HG02571 (cell line): ENCODE results near the gene MDH1.

Experiments used
- ATAC-seq: cut with Tn5 transposase; IDR thresholded peaks from one replicate; pipeline ENCODE4 v1.9.1; 2021; ENCODE audit warnings: mild to moderate bottlenecking, moderate library complexity; ENCODE audit not compliant: unreplicated experiment

Gene MDH1

GRCh38 chr2:63628403-63628942 is 39.7 kb downstream of the MDH1 start:
- no peak for ATAC-seq

GRCh38 chr2:63631501-63631900 is 42.7 kb downstream of the MDH1 start:
- no peak for ATAC-seq

GRCh38 chr2:63632382-63632781 is 43.6 kb downstream of the MDH1 start:
- ATAC-seq = no peak

GRCh38 chr2:63639344-63639743 is 50.6 kb downstream of the MDH1 start:
- no peak for ATAC-seq

- no peak for ATAC-seq
Observed at GRCh38 chr2:63642946-63643345, 54.2 kb downstream of the MDH1 start.

- ATAC-seq = no peak
Observed at GRCh38 chr2:63643486-63643885, 54.7 kb downstream of the MDH1 start.

- no peak for ATAC-seq
Observed at GRCh38 chr2:63648632-63649031, 59.9 kb downstream of the MDH1 start.

GRCh38 chr2:63649829-63650228 is 61.1 kb downstream of the MDH1 start:
- no peak for ATAC-seq

- ATAC-seq = no peak
Observed at GRCh38 chr2:63650756-63651155, 62.0 kb downstream of the MDH1 start.

- no peak for ATAC-seq
Observed at GRCh38 chr2:63651356-63651755, 62.6 kb downstream of the MDH1 start.

GRCh38 chr2:63651861-63652651 is 63.3 kb downstream of the MDH1 start:
- ATAC-seq = no peak

GRCh38 chr2:63652652-63652985 is 63.9 kb downstream of the MDH1 start:
- no peak for ATAC-seq

GRCh38 chr2:63654959-63655358 is 66.2 kb downstream of the MDH1 start:
- ATAC-seq = no peak
